ENCODE measurements around the gene TNFAIP6. TPM values are rescaled to one million over a fixed set of nuclear protein-coding genes. Genes with fewer than 3 reads are reported as not detected.

The TNFAIP6 gene
- total and polyA plus RNA-seq, 5 experiments from 2014 or later, result not detected

- DNase-seq (no peak), ATAC-seq (no peak)
- peaks cover 0 to 5% (median 0%) of the 10 kb centered on the region in 9 donors for H3K9me3 Mint-ChIP-seq
Measured at GRCh38 chr2:151374436-151374835, 17.0 kb downstream of the TNFAIP6 start.

GRCh38 chr2:151379169-151379568 lies 21.8 kb downstream of the TNFAIP6 start:
- Mint-ChIP-seq H3K9me3 (no peaks in the 10 kb centered on the region), H3K27me3 (peaks cover 0 to 3% (median 0%) of the 10 kb centered on the region in 5 donors), H3K27ac (no peak overlapping the region), H3K4me1 (peaks cover 0 to 4% (median 3%) of the 10 kb centered on the region in 4 donors), H3K4me3 (no peak overlapping the region), H3K36me3 (no peaks in the 10 kb centered on the region)
- DNase-seq, result peak in 4 of 10 donors; percentile 2 to 28 (median 14)
- ATAC-seq, result peak in 1 of 2 donors; percentile 41
- POLR2A ChIA-PET, result no interaction called here

More at GRCh38 chr2:151374436-151374835, 17.0 kb downstream of the TNFAIP6 start:
- POLR2A ChIA-PET, result no interaction called here
- H3K27ac Mint-ChIP-seq, result no peak overlapping the region
- H3K4me1 Mint-ChIP-seq, result peaks cover 0 to 4% (median 3%) of the 10 kb centered on the region in 4 donors
- H3K36me3 Mint-ChIP-seq, result no peaks in the 10 kb centered on the region
- peaks cover 0 to 5% (median 4%) of the 10 kb centered on the region in 5 donors for H3K27me3 Mint-ChIP-seq
- no peak overlapping the region for H3K4me3 Mint-ChIP-seq

GRCh38 chr2:151380580-151381235 lies 23.3 kb downstream of the TNFAIP6 start:
- Mint-ChIP-seq H3K36me3 (no peaks in the 10 kb centered on the region), H3K4me1 (peaks cover 0 to 4% (median 3%) of the 10 kb centered on the region in 4 donors), H3K4me3 (no peak overlapping the region), H3K27me3 (no peaks in the 10 kb centered on the region), H3K27ac (no peak overlapping the region), H3K9me3 (no peaks in the 10 kb centered on the region)
- POLR2A ChIA-PET, result no interaction called here
- ATAC-seq, result no peak
- no peak for DNase-seq

GRCh38 chr2:151381266-151381665 lies 23.9 kb downstream of the TNFAIP6 start:
- Mint-ChIP-seq H3K36me3 (no peaks in the 10 kb centered on the region), H3K9me3 (no peaks in the 10 kb centered on the region), H3K4me1 (peaks cover 0 to 4% (median 3%) of the 10 kb centered on the region in 4 donors), H3K27me3 (no peaks in the 10 kb centered on the region), H3K27ac (no peak overlapping the region), H3K4me3 (no peak overlapping the region)
- ATAC-seq (no peak), DNase-seq (no peak)
- POLR2A ChIA-PET, result no interaction called here

- H3K4me3 Mint-ChIP-seq, result no peak overlapping the region
- no peak overlapping the region for H3K27ac Mint-ChIP-seq
- POLR2A ChIA-PET, result no interaction called here
- no peaks in the 10 kb centered on the region for H3K27me3 Mint-ChIP-seq
- DNase-seq (no peak), ATAC-seq (no peak)
- H3K4me1 Mint-ChIP-seq, result no peaks in the 10 kb centered on the region
- peaks cover 0 to 6% (median 0%) of the 10 kb centered on the region in 3 donors for H3K36me3 Mint-ChIP-seq
- H3K9me3 Mint-ChIP-seq, result peaks cover 0 to 11% (median 0%) of the 10 kb centered on the region in 9 donors
Measured at GRCh38 chr2:151388011-151388410, 30.6 kb downstream of the TNFAIP6 start.

- H3K27ac Mint-ChIP-seq, result peak overlapping the region in 1 of 10 donors; percentile 5
- POLR2A ChIA-PET, result no interaction called here
- H3K4me3 Mint-ChIP-seq, result no peak overlapping the region
- no peak for DNase-seq
- no peak for ATAC-seq
- no peaks in the 10 kb centered on the region for H3K27me3 Mint-ChIP-seq
- peaks cover 0 to 6% (median 0%) of the 10 kb centered on the region in 3 donors for H3K36me3 Mint-ChIP-seq
- H3K9me3 Mint-ChIP-seq, result peaks cover 0 to 11% (median 5%) of the 10 kb centered on the region in 9 donors
- peaks cover 0 to 5% (median 0%) of the 10 kb centered on the region in 4 donors for H3K4me1 Mint-ChIP-seq
Measured at GRCh38 chr2:151391436-151391835, 34.0 kb downstream of the TNFAIP6 start.

GRCh38 chr2:151394509-151394908 lies 37.1 kb downstream of the TNFAIP6 start:
- H3K27me3 Mint-ChIP-seq, result no peaks in the 10 kb centered on the region
- H3K27ac Mint-ChIP-seq, result no peak overlapping the region
- peaks cover 0 to 5% (median 0%) of the 10 kb centered on the region in 4 donors for H3K4me1 Mint-ChIP-seq
- ATAC-seq (no peak), DNase-seq (no peak)
- POLR2A ChIA-PET, result no interaction called here
- no peak overlapping the region for H3K4me3 Mint-ChIP-seq
- peaks cover 0 to 6% (median 0%) of the 10 kb centered on the region in 3 donors for H3K36me3 Mint-ChIP-seq
- peaks cover 0 to 11% (median 5%) of the 10 kb centered on the region in 9 donors for H3K9me3 Mint-ChIP-seq

GRCh38 chr2:151395509-151396374 lies 38.4 kb downstream of the TNFAIP6 start:
- DNase-seq (no peak), ATAC-seq (no peak)
- POLR2A ChIA-PET, result interaction anchor here (0.9 kb wide), 1 partner anchor 14 kb away, joined by 3 read pairs; the partner anchor contains the start of gene RIF1
- Mint-ChIP-seq H3K27ac (no peak overlapping the region), H3K9me3 (peaks cover 0 to 5% (median under 1%) of the 10 kb centered on the region in 9 donors), H3K4me1 (peaks cover 0 to 5% (median 0%) of the 10 kb centered on the region in 4 donors), H3K4me3 (no peak overlapping the region), H3K27me3 (no peaks in the 10 kb centered on the region), H3K36me3 (no peaks in the 10 kb centered on the region)

GRCh38 chr2:151399981-151400380 lies 42.6 kb downstream of the TNFAIP6 start:
- H3K4me3 Mint-ChIP-seq, result no peak overlapping the region
- no peak overlapping the region for H3K27ac Mint-ChIP-seq
- no peak for DNase-seq
- POLR2A ChIA-PET, result no interaction called here
- ATAC-seq, result no peak
- H3K27me3 Mint-ChIP-seq, result no peaks in the 10 kb centered on the region
- no peaks in the 10 kb centered on the region for H3K36me3 Mint-ChIP-seq
- H3K9me3 Mint-ChIP-seq, result no peaks in the 10 kb centered on the region
- H3K4me1 Mint-ChIP-seq, result peaks cover 0 to 5% (median 0%) of the 10 kb centered on the region in 4 donors

GRCh38 chr2:151401149-151401548 lies 43.8 kb downstream of the TNFAIP6 start:
- H3K36me3 Mint-ChIP-seq, result no peaks in the 10 kb centered on the region
- no peak for ATAC-seq
- DNase-seq, result no peak
- no peaks in the 10 kb centered on the region for H3K4me1 Mint-ChIP-seq
- peaks cover 0 to 2% (median 0%) of the 10 kb centered on the region in 5 donors for H3K27me3 Mint-ChIP-seq
- no peak overlapping the region for H3K27ac Mint-ChIP-seq
- no peaks in the 10 kb centered on the region for H3K9me3 Mint-ChIP-seq
- no peak overlapping the region for H3K4me3 Mint-ChIP-seq
- POLR2A ChIA-PET, result no interaction called here

- Mint-ChIP-seq H3K27me3 (peaks cover 0 to 2% (median 0%) of the 10 kb centered on the region in 5 donors), H3K36me3 (no peaks in the 10 kb centered on the region), H3K9me3 (no peaks in the 10 kb centered on the region), H3K27ac (no peak overlapping the region), H3K4me1 (peaks cover 0 to 2% (median 0%) of the 10 kb centered on the region in 4 donors), H3K4me3 (no peak overlapping the region)
- no peak for DNase-seq
- POLR2A ChIA-PET, result no interaction called here
- no peak for ATAC-seq
Measured at GRCh38 chr2:151403914-151404313, 46.5 kb downstream of the TNFAIP6 start.

GRCh38 chr2:151405376-151405775 lies 48.0 kb downstream of the TNFAIP6 start:
- ATAC-seq, result no peak
- H3K27me3 Mint-ChIP-seq, result peaks cover 0 to 2% (median 0%) of the 10 kb centered on the region in 5 donors
- POLR2A ChIA-PET, result no interaction called here

GRCh38 chr2:151407281-151407680 lies 49.9 kb downstream of the TNFAIP6 start:
- peaks cover 0 to 6% (median 0%) of the 10 kb centered on the region in 3 donors for H3K36me3 Mint-ChIP-seq
- ATAC-seq (no peak), DNase-seq (no peak)
- peaks cover 8 to 25% (median 21%) of the 10 kb centered on the region in 4 donors for H3K4me1 Mint-ChIP-seq
- peaks cover 0 to 2% (median 0%) of the 10 kb centered on the region in 5 donors for H3K27me3 Mint-ChIP-seq
- H3K4me3 Mint-ChIP-seq, result peak overlapping the region in 1 of 10 donors; percentile 11
- peak overlapping the region in 1 of 10 donors; percentile 34 for H3K27ac Mint-ChIP-seq
- POLR2A ChIA-PET, result no interaction called here
- H3K9me3 Mint-ChIP-seq, result no peaks in the 10 kb centered on the region

More at GRCh38 chr2:151405376-151405775, 48.0 kb downstream of the TNFAIP6 start:
- DNase-seq, result no peak
- H3K4me3 Mint-ChIP-seq, result no peak overlapping the region
- no peaks in the 10 kb centered on the region for H3K36me3 Mint-ChIP-seq
- H3K27ac Mint-ChIP-seq, result no peak overlapping the region
- H3K4me1 Mint-ChIP-seq, result peaks cover under 1 to 7% (median 6%) of the 10 kb centered on the region in 4 donors
- H3K9me3 Mint-ChIP-seq, result no peaks in the 10 kb centered on the region
